Measurements from ENCODE around the gene XPO5. TPM values are rescaled to one million over a fixed set of nuclear protein-coding genes. Genes with fewer than 3 reads are reported as not detected.

Gene XPO5
- total RNA-seq, 1 donor from 2014 or later: 55.0 TPM

DNA sequence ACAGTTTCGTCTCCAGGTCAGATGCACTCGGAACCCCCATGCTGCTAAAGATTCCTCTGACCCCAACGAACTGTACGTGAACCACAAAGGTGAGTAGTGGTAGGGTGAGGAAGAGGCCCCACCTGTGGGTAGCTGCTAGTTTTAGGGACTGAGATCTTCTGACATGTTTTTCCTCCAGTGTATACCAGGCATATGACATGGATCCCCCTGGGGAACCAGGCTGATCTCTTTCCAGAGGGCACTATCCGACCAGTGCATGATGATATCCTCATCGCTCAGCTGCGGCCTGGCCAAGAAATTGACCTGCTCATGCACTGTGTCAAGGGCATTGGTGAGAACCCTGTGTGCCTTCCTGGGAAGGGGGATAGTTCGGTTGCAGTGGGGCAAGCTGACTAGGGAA, 55.7 kb downstream of the XPO5 start:
- FAIRE-seq (no peak), DNase-seq (ENCODE audit: low spot score in 2 of 2) (no peak)

DNA sequence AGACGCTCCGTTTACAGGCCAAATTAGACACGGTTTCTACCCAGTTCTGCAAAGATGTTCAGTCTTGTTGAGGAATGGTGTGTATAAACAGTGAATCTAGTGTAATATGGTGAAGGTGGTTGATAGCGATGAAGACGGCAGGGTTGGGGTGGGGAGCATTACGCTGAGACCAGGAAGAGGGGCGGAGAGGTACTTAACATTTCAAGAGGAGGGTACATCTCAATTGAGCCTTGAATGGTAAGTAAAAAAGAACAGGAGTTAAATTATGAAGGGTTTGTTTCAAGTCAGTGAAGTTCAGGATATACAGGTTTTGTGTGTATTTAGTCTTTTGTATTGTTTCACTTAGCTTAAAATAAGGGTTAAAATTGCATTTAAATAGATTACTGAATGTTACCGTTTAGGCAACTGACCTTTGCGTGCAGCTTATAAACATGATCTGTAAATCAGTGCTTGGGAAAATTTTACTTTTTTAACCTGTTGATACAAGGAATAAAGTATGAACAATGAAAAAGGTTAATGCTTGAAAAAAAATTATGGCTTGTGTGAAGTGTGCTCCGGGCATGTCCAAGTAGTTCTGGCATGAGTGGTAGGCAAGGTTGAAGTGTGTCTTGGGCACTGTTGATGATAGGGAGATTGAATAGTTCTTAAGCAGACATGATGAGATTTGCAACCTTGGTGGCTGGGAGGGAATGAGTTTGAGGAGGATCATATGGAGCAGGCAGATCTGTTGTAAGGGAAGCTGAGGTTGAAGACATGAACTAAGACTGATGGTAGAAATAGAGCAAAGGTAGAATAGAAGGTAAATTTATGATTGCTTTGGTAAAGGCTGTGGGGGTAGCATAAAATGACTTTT, 58.1 kb downstream of the XPO5 start:
- FAIRE-seq (no peak), DNase-seq (ENCODE audit: low spot score in 2 of 2) (no peak)

DNA sequence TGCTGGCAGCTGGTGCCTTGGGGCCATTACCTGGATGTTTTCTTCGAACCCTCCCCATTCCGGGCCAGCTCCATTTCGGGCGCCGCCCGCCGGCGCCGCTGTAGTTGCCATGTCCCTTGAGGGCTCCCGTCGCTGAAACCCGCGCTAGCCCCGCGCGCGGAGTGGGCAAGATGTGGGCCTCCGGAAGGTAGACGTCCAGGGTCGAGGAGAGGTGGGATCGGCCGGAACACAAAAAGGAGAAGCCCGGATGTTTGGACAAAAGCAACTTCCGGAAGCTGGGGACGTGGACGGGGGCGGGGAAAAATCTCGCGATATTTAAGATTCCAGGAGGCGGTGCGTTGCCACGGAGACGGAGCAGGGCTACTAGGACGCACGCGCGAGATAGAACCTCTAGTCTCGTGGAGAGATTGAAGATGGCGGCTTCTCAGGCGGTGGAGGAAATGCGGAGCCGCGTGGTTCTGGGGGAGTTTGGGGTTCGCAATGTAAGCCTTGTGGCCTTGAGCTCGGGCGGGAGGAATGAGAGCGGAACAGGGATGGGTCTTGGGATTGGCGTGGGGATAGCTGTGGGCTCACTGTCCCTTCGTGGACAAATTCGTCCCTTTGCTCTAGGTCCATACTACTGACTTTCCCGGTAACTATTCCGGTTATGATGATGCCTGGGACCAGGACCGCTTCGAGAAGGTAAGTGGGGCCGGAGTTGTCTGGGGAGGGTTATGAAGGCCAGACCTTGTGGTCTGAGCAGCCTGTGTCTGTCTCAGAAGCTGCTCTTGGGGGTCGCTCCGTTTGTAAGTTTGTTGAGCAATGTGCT, 58.9 kb downstream of the XPO5 start, which contains the start of the genes POLR1C and YIPF3:
TSS of gene POLR1C (plus strand) at position 393 of the 808 bp plus-strand sequence. CDS start at position 414, 21 bp downstream.
TSS of gene YIPF3 (minus strand) at position 230 of the 808 bp plus-strand sequence. CDS start at position 111, 119 bp downstream.
- peak; percentile 33 for FAIRE-seq
- DNase-seq (ENCODE audit: low spot score in 2 of 2): peak; percentile 89 to 97

DNA sequence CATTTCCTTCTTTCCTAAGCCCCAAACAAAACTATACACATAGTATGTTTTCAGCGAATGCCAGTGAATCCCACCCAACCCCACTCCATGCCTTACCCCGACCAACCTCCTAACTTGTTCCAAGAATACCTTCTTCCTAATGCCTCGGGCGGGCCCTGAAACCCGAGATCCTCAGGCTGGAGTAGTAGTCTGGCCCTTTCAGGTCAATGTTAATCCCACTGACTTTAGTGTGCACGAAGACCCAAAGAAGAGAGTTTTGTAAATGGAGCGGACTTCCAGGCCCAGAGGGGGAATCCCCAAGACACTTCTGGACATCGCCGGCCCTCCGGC, 59.5 kb downstream of the XPO5 start:
- DNase-seq (ENCODE audit: low spot score in 2 of 2) (no peak), FAIRE-seq (no peak)

DNA sequence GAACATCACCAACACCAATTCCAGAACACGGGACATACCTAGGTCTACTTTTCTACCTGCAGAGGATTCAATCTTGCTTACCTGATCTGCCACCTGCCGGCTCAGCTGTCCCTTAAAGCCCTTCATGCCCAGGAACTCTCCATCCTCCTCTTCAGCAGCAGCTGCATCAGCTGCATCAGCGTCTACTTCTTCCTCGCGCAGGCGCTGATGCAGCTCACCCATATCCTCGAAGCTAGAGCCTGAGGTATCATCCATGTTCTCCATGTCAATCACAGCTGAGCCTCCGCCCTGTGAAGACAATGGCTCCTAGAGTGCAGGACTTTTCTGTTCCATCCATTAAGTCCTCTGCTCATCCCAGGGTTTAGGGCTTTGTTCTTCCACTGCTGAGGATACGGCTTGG, 60.0 kb downstream of the XPO5 start:
- DNase-seq (ENCODE audit: low spot score in 2 of 2): no peak
- FAIRE-seq: no peak

DNA sequence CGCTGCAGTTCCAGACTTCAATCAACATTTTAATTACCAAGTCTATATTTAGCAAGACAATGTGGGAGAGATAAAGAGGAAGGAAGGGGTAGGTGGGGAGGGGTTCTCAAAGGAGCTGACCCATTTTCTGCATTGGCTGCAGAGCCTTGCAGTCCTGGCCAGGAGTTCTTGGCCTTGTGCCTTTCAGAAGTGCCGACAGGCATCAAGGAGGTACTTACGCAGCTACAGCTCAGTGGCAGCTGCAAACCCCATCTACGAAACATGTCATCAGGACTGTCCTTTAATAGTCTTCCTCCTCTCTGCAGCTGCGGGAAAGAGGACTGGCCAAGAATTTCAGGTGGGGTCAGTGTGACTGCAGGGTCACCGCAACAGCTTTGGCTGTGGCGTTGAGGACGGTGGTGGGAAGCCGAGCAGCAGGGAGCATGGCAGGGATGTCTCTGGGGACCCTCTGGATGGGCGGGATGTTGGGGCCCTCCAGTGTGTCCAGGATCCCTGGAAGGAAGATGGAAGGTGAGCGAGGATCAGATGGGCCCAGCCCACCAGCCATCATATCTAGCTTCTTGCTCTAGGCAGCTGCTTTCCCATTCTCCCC, 63.9 kb downstream of the XPO5 start:
- FAIRE-seq (no peak), DNase-seq (ENCODE audit: low spot score in 2 of 2) (no peak)

DNA sequence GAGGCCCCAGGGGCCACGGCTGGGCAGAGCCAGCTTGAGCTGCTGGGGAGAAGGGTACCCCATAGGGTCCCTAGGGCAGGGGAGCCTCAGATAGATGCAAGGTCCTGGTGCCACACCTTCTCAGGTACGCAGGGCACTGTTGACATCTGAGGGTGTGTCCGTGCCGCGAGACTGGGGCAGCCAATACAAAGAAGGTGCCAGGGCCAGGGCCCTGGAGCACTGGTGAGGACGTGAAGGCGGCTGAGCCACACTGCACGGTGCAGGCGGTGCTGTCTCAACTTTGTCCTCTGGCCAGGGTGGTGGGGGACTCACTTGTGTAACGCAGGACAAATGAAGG, 65.0 kb downstream of the XPO5 start:
- DNase-seq (ENCODE audit: low spot score in 2 of 2) (no peak), FAIRE-seq (no peak)

DNA sequence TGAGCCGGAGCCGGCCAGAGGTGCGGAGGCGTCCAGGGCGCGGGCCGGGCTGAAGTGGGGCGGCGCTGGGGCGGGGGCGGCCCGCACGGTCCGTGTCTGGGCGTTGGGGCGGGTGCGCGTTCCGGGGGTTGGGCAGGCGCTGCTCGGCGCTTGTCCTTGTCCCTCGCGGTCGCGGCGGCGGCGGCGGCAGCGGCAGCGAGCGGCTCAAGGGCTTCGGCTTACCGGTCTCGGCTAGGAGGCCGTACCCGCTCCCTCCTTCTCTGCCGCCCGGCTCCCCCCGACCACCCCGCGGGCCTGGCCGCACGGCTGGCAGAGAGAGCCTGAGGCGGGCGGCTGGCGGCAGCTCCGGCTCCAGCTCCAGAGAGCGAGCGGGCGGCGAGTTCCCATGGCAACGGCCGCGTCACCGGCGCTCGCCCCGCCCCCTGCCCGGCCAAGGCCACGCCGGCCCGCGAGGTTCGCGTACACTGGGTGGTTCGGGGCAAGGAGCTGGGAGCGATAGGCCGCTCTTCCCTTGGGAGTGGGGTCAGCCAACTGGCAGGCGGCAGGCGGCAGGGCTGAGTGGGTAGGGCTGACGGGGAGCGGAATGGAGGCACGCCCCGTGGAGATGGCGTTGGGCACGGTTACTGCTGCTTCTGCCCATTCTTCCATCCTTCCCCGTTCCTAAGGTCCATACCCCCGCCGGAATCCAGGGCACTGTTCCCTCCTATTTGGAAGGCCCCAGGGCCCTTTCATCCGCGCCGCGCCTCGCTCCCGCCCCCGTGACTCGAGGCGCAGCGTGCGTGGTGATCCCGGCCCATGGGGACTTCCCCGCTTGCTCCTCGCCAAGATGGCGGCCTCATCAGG, 65.6 kb downstream of the XPO5 start, which contains the start of gene LRRC73:
TSS of gene LRRC73 (minus strand) at position 363 of the 843 bp plus-strand sequence. CDS start 561 bp downstream, outside the sequence.
- DNase-seq (ENCODE audit: low spot score in 2 of 2) (peak; percentile 90 to 91), FAIRE-seq (no peak)

DNA sequence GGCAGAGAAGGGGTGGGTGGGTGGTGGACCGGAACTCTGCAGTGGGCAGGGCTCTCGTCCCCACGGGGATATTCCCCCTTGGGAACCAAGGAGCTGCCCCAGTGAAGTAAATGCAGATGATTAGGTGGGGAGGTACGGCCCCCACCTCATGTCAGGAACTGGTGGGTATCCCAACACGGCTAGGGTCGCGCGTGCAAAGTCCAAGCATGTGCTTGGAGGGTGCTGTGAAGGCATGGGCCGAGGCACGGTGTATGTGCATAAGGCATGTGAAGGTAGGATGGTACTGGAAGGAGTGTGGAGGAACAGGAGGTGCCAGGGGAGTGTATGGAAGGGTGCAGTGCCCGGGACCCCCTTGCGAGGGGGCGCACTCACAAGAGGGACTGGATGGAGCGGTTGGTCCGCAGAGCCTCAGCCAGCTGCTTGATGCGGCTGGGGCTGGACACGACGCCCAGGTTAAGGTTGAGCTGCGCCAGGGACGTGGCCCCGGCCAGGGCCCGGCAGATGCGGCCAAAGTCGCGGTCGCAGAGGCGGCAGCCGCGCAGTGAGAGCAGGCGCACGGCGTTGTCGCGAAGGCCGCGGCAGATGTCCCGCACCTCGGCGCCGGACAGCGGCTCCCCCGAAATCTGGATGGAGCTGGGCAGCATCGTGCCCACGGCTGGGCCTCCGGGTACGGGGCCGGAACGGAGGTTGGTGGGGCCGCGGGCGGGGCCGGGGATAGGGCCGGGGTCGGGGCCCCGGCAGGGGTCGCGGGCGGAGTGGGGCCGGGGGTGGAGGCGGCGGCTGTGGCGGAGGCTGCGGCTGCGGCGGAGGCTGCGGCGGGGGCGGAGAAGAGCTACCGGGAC, 66.5 kb downstream of the XPO5 start:
- DNase-seq (ENCODE audit: low spot score in 2 of 2) (no peak), FAIRE-seq (no peak)

DNA sequence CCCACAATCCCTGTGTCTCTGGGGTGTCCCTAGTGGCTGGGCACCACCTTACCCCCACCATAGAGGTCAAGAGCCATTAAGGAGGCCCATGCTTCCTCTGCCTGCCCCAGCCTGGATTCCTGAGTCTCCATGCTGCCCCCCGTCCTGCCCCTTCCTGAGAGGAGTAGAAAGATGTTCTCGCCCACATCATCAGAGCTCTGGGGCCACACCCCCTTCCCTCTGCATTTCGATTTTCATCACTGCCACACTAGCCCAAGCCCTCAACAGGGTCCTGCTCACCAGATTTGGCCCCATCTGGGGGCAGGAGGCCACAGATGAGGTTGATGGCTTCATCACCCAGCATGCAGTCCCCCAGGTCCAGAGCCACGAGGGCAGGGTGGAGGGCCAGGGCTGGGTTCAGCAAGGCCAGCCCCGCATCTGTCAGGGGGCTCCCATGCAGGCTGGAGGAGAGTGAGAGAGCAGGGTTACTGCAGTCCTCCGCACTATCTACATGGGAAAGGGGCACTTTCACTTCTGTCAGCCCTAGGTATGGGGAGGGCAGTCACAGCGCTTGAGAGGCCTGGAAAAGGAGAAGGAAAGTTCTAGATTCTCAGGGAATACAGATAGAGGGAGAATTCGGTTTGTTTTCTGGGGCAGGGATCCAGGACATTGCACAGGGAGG, 67.2 kb downstream of the XPO5 start:
- DNase-seq (ENCODE audit: low spot score in 2 of 2) (no peak), FAIRE-seq (no peak)

DNA sequence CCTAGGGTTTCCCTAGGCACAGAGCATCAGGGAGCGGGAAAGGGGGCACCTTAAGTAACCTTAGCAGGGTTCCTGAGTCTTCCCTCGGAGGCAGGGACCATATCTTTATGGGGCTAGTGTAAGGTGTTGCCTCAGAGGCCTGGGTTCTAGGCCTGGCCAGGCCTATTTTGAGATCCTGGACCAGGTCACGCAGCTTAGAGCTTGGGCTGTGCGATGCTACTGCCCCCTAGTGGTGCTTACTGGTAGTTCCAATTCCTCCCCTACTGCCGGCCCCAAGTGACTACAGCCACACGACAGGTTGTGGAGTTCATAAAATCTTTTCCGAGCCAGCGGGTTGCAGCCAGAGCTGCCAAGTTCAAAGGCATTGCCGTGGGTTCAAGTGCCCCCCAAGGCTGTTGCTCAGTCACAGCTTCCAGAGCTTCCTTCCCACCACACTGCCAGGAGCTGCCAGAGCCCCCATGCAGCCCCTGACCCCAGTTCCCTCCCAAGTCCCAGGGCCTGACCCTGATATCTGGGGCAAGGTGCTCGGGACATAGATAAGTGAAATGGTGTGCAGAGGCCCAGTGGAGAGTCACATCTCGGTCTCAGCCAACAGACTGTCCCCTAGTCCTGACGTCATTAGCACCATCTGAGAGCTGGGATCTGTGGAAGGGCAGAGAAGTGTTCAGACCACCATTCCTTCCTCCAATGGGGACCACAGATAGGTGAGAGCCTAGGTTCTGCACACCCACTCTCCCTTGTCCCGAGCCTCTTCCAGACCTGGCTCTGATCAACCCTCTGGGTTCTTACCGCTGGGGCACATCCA, 69.0 kb downstream of the XPO5 start:
- FAIRE-seq (no peak), DNase-seq (ENCODE audit: low spot score in 2 of 2) (peak; percentile 74 to 79)

DNA sequence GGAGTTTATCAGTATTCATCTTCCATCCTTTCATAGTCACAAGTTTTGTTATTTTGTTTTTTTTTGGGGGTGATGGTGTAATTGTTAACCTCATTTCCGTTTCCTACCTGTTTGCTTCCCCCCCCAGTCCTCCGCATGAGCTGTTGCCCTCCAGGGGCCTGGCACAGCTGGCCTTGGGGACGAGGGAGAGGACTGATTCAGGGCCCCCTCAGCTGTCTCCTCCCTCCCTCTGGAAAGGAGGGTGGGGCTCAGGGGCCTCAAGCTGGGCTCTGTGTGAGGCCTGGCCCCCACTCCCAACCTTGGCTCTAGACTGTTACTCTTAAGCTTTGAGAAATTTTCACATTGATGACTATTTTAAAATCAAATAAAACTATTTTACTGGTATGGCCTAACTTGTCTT, 69.7 kb downstream of the XPO5 start:
- DNase-seq (ENCODE audit: low spot score in 2 of 2) (no peak), FAIRE-seq (no peak)

DNA sequence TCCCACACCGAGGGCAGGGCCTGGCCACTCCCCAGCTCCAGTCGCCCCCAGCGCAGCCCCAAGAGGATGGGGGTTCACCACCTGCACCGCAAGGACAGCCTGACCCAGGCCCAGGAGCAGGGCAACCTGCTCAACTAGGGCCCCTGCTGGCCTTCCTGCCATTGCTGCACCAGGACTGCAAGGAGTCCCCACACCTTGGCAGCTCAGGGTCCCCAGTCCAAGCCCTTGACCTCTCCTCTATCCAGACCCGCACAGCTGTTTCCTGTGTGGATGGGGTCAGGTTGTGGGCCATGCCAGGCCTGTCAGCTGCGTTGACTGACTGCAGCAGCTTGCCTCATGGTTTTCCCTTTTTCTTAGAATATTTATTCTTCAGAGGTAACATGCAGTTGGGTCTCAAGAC, 70.1 kb downstream of the XPO5 start:
- DNase-seq (ENCODE audit: low spot score in 2 of 2) (no peak), FAIRE-seq (no peak)

DNA sequence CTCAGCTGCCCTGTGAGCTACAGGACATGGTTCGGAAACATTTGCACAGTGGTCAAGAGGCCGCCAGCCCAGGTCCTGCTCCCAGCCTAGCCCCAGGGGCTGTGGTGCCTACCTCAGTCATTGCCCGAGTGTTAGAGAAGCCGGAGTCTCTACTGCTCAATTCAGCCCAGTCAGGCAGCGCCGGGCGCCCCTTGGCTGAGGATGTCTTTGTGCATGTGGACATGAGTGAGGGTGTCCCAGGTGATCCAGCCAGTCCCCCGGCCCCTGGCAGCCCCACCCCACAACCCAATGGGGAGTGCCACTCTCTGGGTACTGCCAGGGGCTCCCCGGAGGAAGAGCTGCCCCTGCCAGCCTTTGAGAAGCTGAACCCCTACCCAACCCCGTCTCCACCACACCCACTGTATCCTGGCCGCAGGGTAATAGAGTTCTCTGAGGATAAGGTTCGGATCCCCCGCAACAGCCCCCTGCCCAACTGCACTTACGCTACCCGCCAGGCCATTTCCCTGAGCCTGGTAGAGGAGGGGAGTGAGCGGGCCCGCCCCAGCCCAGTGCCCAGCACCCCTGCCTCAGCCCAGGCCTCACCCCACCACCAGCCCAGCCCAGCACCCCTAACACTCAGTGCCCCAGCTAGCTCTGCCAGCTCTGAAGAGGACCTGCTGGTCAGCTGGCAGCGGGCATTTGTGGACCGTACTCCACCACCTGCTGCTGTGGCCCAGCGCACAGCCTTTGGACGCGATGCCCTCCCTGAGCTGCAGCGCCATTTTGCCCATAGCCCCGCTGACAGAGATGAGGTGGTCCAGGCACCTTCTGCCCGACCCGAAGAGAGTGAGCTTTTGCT, 70.9 kb downstream of the XPO5 start:
- FAIRE-seq (no peak), DNase-seq (ENCODE audit: low spot score in 2 of 2) (no peak)

DNA sequence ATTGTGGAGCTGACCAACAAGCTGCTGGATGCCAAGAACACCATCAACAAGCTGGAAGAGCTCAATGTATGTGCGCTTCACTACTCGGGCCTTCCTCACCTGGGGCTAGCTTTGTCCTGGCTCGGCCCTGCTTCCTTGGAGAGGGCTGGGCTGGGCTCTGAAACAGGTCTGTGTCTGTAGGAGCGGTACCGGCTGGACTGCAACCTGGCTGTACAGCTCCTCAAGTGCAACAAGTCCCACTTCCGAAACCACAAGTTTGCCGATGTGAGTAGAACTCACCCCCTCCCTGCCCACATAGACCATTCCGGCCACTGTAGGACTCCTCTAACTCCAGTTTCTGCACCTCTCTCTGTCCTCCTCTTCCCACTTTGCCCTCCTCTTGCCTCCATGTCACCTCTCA, 72.4 kb downstream of the XPO5 start:
- FAIRE-seq (no peak), DNase-seq (ENCODE audit: low spot score in 2 of 2) (no peak)

DNA sequence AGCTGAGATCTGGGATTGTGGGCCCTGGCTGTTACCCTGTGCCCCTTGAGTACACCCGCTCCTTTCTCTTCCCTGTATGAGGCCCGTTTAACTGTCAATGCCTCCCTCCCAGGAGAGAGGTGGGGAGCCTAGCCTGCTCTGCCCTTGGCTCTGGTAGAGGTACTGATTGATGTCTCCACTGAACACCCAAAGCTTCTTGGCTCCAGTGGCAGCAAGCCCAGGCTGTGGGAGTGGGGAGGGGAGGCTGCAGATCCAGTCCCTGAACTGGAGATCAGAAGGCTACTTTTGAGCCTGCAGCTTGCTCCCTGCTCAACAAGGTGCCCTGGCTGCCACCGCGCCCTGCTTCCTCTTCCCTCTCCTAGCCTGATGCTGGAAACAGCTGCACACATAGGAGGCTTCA, 73.2 kb downstream of the XPO5 start:
- DNase-seq (ENCODE audit: low spot score in 2 of 2) (no peak), FAIRE-seq (no peak)

DNA sequence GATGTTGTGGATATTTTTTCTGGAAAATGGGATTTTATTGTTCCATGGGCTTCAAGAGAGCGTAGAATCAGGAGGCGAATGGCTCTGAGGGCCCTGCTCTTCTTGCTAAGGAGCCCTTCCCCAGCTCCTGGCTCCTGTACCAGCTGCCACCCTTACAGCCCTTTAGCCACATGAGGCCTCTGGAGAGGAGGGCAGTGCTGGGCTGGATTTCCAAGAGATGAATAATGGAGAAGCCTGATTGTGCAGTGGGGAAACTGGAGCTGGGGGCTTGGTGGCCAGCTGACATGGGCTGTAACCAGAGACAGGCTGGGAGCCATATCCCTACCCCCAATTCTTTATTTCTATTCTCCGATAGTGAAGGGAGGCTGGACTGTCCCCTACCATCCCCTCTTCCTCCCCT, 74.9 kb downstream of the XPO5 start:
- DNase-seq (ENCODE audit: low spot score in 2 of 2): no peak
- no peak for FAIRE-seq
